SK-N-MC (cell line): Measurements from ENCODE around the gene RPL28.

ENCODE experiments used
- EZH2 ChIP-seq: fragments of 200-600 bp; sonication (generic); IDR thresholded peaks from one replicate; pipeline ENCODE4 v1.6.1; 2017; ENCODE audit warnings: antibody characterized with exemption
- FOXP2 ChIP-seq: optimal IDR thresholded peaks from 2 replicates; pipeline ENCODE3; 2011; ENCODE audit warnings: mild to moderate bottlenecking, moderate library complexity; ENCODE audit not compliant: insufficient read depth; ENCODE audit errors: extremely low read length, control extremely low read depth
- POLR2AphosphoS5 ChIP-seq: IDR thresholded peaks from 2 replicates; pipeline ENCODE4 v1.6.1; 2012; ENCODE audit warnings: mild to moderate bottlenecking, low read depth, low read length, borderline replicate concordance

DNA sequence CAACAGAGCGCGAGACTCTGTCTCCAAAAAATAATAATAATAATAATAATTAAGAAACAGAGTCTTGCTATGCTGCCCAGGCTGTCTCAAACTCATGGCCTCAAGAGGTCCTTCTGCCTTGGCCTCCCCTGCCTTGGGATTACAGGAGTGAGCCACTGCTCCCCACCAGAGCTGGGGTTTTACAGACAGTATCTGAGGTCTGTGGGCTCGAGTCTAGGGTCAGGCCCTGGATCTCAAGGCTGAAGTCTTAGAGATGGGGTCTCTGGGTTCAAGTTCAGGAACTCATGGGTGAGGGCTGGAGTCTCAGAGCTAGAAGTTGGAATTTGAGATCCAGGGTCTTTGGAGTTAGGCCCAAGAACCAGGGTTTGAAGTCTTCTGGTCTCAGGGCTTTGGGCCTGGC, 18.9 kb upstream of the RPL28 start:
- TF ChIP-seq EZH2 (no peak), POLR2AphosphoS5 (no peak), FOXP2 (no peak)
